ENCODE measurements around the gene GFI1B.
"Not testable (repeated sequence)": the region's sequence is repeated elsewhere in the genome, so short reads cannot be mapped to it uniquely, and the experiment has no call there.

GFI1B gene

GRCh38 chr9:132978451-132979131 is at the start of gene GFI1B:
TSS of gene GFI1B (plus strand) at chr9:132978694. CDS start at chr9:132986679, 7,985 bp downstream.
- no peak for DNase-seq

GRCh38 chr9:132931178-132931735 is 47.2 kb upstream of the GFI1B start:
- no peak for DNase-seq

GRCh38 chr9:132935026-132935425 is 43.5 kb upstream of the GFI1B start:
- DNase-seq: no peak

- no peak for DNase-seq
Measured at GRCh38 chr9:132937463-132937901, 41.0 kb upstream of the GFI1B start.

- no peak for DNase-seq
Measured at GRCh38 chr9:132939169-132939568, 39.3 kb upstream of the GFI1B start.

GRCh38 chr9:132942541-132943182 is 35.8 kb upstream of the GFI1B start:
- no peak for DNase-seq

- no peak for DNase-seq
Measured at GRCh38 chr9:132943651-132944293, 34.7 kb upstream of the GFI1B start.

GRCh38 chr9:132944294-132945185 is 34.0 kb upstream of the GFI1B start, which contains the start of gene TSC1:
TSS of gene TSC1 (minus strand) at chr9:132944616. CDS start at chr9:132928872, 15,744 bp downstream.
- DNase-seq: peak; percentile 93

GRCh38 chr9:132945186-132946130 is 33.0 kb upstream of the GFI1B start:
- no peak for DNase-seq

- DNase-seq: no peak
Measured at GRCh38 chr9:132946211-132946610, 32.3 kb upstream of the GFI1B start.

- no peak for DNase-seq
Measured at GRCh38 chr9:132946631-132947295, 31.7 kb upstream of the GFI1B start.

- DNase-seq: peak; percentile 49
Measured at GRCh38 chr9:132947756-132948155, 30.7 kb upstream of the GFI1B start.

- no peak for DNase-seq
Measured at GRCh38 chr9:132948482-132949050, 29.9 kb upstream of the GFI1B start.

- DNase-seq: no peak
Measured at GRCh38 chr9:132949709-132950108, 28.8 kb upstream of the GFI1B start.

GRCh38 chr9:132955123-132955522 is 23.4 kb upstream of the GFI1B start:
- DNase-seq: no peak

- DNase-seq: no peak
Measured at GRCh38 chr9:132955768-132956167, 22.7 kb upstream of the GFI1B start.

- no peak for DNase-seq
Measured at GRCh38 chr9:132957805-132958204, 20.7 kb upstream of the GFI1B start.

- DNase-seq: no peak
Measured at GRCh38 chr9:132961002-132961401, 17.5 kb upstream of the GFI1B start.

- DNase-seq: no peak
Measured at GRCh38 chr9:132965478-132965877, 13.0 kb upstream of the GFI1B start.

- DNase-seq: not testable (repeated sequence)
Measured at GRCh38 chr9:132967908-132968307, 10.6 kb upstream of the GFI1B start.
